Measurements from ENCODE around the gene APOBEC4. TPM values are rescaled to one million over a fixed set of nuclear protein-coding genes. Genes with fewer than 3 reads are reported as not detected.

APOBEC4 gene
- total and polyA plus RNA-seq, 2 of the 13 experiments (the other 11 are each of a cell fraction or from before 2014, with no cell fraction given), result not detected

GRCh38 chr1:183645531-183645930 is 7.6 kb downstream of the APOBEC4 start:
- ATAC-seq, result no peak
- H2AFZ ChIP-seq (ENCODE audit: low read length), result no peak overlapping the region
- 84% methylated on average over 5 of the region's 5 CpGs for WGBS (ENCODE audit: low lambda C conversion rate)
- in situ Hi-C loops (cut with HindIII; ENCODE audit: extremely low pct_ligation_motif_present, low pct_unique_long_range_greater_than_20kb) (loop anchor here (10.0 kb wide), 1 partner anchor 49 kb away; no protein-coding TSS in a partner anchor), intact Hi-C loops (cut with micrococcal nuclease; ENCODE audit: unreplicated experiment) (no loop called here)
- DNase-seq (ENCODE audit: low spot score), result no peak
- no peak overlapping the region for H3K9ac ChIP-seq (ENCODE audit: insufficient read depth, low read depth, low read length)
- POLR2A ChIA-PET, result no interaction called here
- no TSS peak for BruUV-seq (replicated peaks)
- H3K4me1 ChIP-seq (ENCODE audit: insufficient read depth, low read length), result peaks cover 21% of the 10 kb centered on the region
- FAIRE-seq, result no peak
- H3K27me3 ChIP-seq (ENCODE audit: control insufficient read depth in 1 of 2, insufficient read depth in 2 of 2, low read length in 2 of 2), result no peaks in the 10 kb centered on the region
- no peak overlapping the region for H3K4me3 ChIP-seq (replicated peaks in 1 of 3; ENCODE audit: insufficient read depth in 1 of 3, low read depth in 2 of 3, low read length in 3 of 3)
- H3K36me3 ChIP-seq (replicated peaks in 1 of 2; ENCODE audit: control insufficient read depth in 1 of 2, insufficient read depth in 2 of 2, low read length in 2 of 2), result no peaks in the 10 kb centered on the region; a peak in 1 of 5 replicates
- H3K9me3 ChIP-seq (ENCODE audit: low read length), result no peaks in the 10 kb centered on the region
- no peaks in the 10 kb centered on the region for H4K20me1 ChIP-seq (ENCODE audit: insufficient read depth, low read length)
- no peak overlapping the region for H3K4me2 ChIP-seq (ENCODE audit: low read depth, low read length)
- TF ChIP-seq DBP (CRISPR knock-in tag; IDR thresholded peaks at IDR 0.05; ENCODE audit: not compliant biosample characterization) (no peak), FIP1L1 (IDR thresholded peaks at IDR 0.05; ENCODE audit: borderline replicate concordance, insufficient read depth, low read depth, low read length) (no peak), MAF1 (CRISPR knock-in tag; IDR thresholded peaks at IDR 0.05; ENCODE audit: borderline replicate concordance) (no peak)
- no peak overlapping the region for H3K27ac ChIP-seq (ENCODE audit: extremely low read length, insufficient read depth, low read length)
- H3K79me2 ChIP-seq (ENCODE audit: insufficient read depth, low read length), result peaks cover 9% of the 10 kb centered on the region
- CTCF ChIA-PET (ENCODE audit: low intra/inter-chr PET ratio, low total read pairs), result no interaction called here

- no peak overlapping the region for H3K9ac ChIP-seq (ENCODE audit: insufficient read depth, low read depth, low read length)
- H2AFZ ChIP-seq (ENCODE audit: low read length), result no peak overlapping the region
- no peaks in the 10 kb centered on the region for H3K36me3 ChIP-seq (replicated peaks in 1 of 2; ENCODE audit: control insufficient read depth in 1 of 2, insufficient read depth in 2 of 2, low read length in 2 of 2)
- 0 out of 2 replicates have a peak, but pooled peaks have one; percentile 25 for TF ChIP-seq ZNF629 (CRISPR knock-in tag; conservative IDR thresholded peaks at IDR 0.05)
- TF ChIP-seq ZNF282 (IDR thresholded peaks at IDR 0.05; ENCODE audit: partially characterized antibody), result no peak
- DNase-seq (ENCODE audit: low spot score) (no peak), FAIRE-seq (no peak), ATAC-seq (no peak)
- H3K27ac ChIP-seq (ENCODE audit: extremely low read length, insufficient read depth, low read length), result no peak overlapping the region
- WGBS (ENCODE audit: low lambda C conversion rate), result 95% methylated on average over 3 of the region's 3 CpGs
- in situ Hi-C loops (cut with HindIII; ENCODE audit: extremely low pct_ligation_motif_present, low pct_unique_long_range_greater_than_20kb) (loop anchor here (10.0 kb wide), 1 partner anchor 53 kb away; no protein-coding TSS in a partner anchor), intact Hi-C loops (cut with micrococcal nuclease; ENCODE audit: unreplicated experiment) (no loop called here)
- H3K4me2 ChIP-seq (ENCODE audit: low read depth, low read length), result no peak overlapping the region
- no peak overlapping the region for H3K4me3 ChIP-seq (replicated peaks in 1 of 3; ENCODE audit: insufficient read depth in 1 of 3, low read depth in 2 of 3, low read length in 3 of 3)
- ChIA-PET POLR2A (no interaction called here), CTCF (ENCODE audit: low intra/inter-chr PET ratio, low total read pairs) (no interaction called here)
- no peaks in the 10 kb centered on the region for H3K9me3 ChIP-seq (ENCODE audit: low read length)
- H4K20me1 ChIP-seq (ENCODE audit: insufficient read depth, low read length), result no peaks in the 10 kb centered on the region
- H3K27me3 ChIP-seq (ENCODE audit: control insufficient read depth in 1 of 2, insufficient read depth in 2 of 2, low read length in 2 of 2), result no peaks in the 10 kb centered on the region
- no TSS peak for BruUV-seq (replicated peaks)
- H3K4me1 ChIP-seq (ENCODE audit: insufficient read depth, low read length), result peaks cover 53% of the 10 kb centered on the region
- peaks cover 18% of the 10 kb centered on the region for H3K79me2 ChIP-seq (ENCODE audit: insufficient read depth, low read length)
Measured at GRCh38 chr1:183642166-183642565, 10.9 kb downstream of the APOBEC4 start.
